K562 (cell line): ENCODE measurements around the gene ZNF613. TPM values are rescaled to one million over a fixed set of nuclear protein-coding genes. Genes with fewer than 3 reads are reported as not detected.

Experiments
- CHD7 ChIP-seq: fragments of 200-600 bp; sonication (generic); IDR thresholded peaks from one replicate; pipeline ENCODE4 v1.6.1; 2012; ENCODE audit warnings: mild to moderate bottlenecking, low read depth, low read length, inconsistent platforms
- CSDE1 ChIP-seq, 2 experiments: fragments of 450-650 bp; IDR thresholded peaks; 2 replicates each; pipeline ENCODE4 v1.6.1; 2016; ENCODE audit warnings: mild to moderate bottlenecking in 1 of 2
- HNRNPLL ChIP-seq: fragments of 200-400 bp; formaldehyde crosslinking; IDR thresholded peaks from 2 replicates; pipeline ENCODE4 v1.6.1; 2017; ENCODE audit warnings: low read length, low read depth, mild to moderate bottlenecking; ENCODE audit not compliant: poor library complexity, severe bottlenecking
- MLLT1 ChIP-seq, 2 experiments: fragments of 450-650 bp; IDR thresholded peaks; 2 replicates each; pipeline ENCODE4 v1.6.1; 2016
- NUFIP1 ChIP-seq: fragments of 450-650 bp; IDR thresholded peaks from 2 replicates; pipeline ENCODE4 v1.6.1; 2018; ENCODE audit not compliant: partially characterized antibody
- SMAD3 ChIP-seq: fragments of 450-650 bp; formaldehyde crosslinking; conservative IDR thresholded peaks from 2 replicates; pipeline ENCODE4 v1.4.0; 2020; ENCODE audit warnings: mild to moderate bottlenecking
- TBP ChIP-seq: optimal IDR thresholded peaks from 2 replicates; pipeline ENCODE3; 2011; ENCODE audit warnings: low read depth, low read length, improper control_type of control experiment
- TCF7L2 ChIP-seq: fragments of 150-350 bp; IDR thresholded peaks from 2 replicates; pipeline ENCODE4 v1.6.1; 2016; ENCODE audit warnings: low read depth, mild to moderate bottlenecking, low read length, moderate library complexity
- TEAD2 ChIP-seq: fragments of 450-650 bp; IDR thresholded peaks from 2 replicates; pipeline ENCODE4 v1.6.1; 2016; ENCODE audit warnings: missing genetic modification characterization, control low read depth, missing compliant biosample characterization
- ZNF311 ChIP-seq: fragments of 250-450 bp; sonication (Bioruptor Pico); IDR thresholded peaks from 2 replicates; pipeline ENCODE4 v1.4.0; 2020; ENCODE audit warnings: mild to moderate bottlenecking, moderate library complexity
- ZNF512 ChIP-seq: IDR thresholded peaks from 2 replicates; pipeline ENCODE4 v1.6.1; 2016; ENCODE audit warnings: missing genetic modification characterization, missing compliant biosample characterization
- polyA plus RNA-seq, 8 experiments: library from polyadenylated mRNA; depleted of rRNA in 4 of 8; stranded (reverse) in 5 of 8; unstranded in 3 of 8; fragments of >200 nt; fragmentation: Nextera tagmentation in 2 of 8; fragmentation: Illumina TruSeq in 1 of 8; extraction: Ambion mirVana in 2 of 8; extraction: Trizol in 1 of 8; gene quantifications; 2 replicates each; pipeline versions ENCODE4 v1.2.1 to v1.2.3, GENCODE V29; 2011 to 2014; ENCODE audit warnings: inconsistent platforms in 1 of 8, missing spikeins in 1 of 8
- total RNA-seq, 7 experiments: library from RNA; depleted of rRNA in 6 of 7; stranded (reverse); fragments of >200 nt in 6 of 7; fragmentation: Illumina TruSeq in 2 of 7; extraction: Trizol in 2 of 7; gene quantifications; 2 replicates each; pipeline versions ENCODE4 v1.2.1 to v1.2.3, GENCODE V29; 2011 to 2021; ENCODE audit warnings: low replicate concordance in 1 of 7

Gene ZNF613
- total and polyA plus RNA-seq, 9 of the 15 experiments (the other 6 are each of a cell fraction or from before 2014, with no cell fraction given), result 2.1 to 4.5 (median 2.7) TPM

GRCh38 chr19:51904331-51905165, 22.7 kb upstream of the ZNF613 start, which contains the start of gene ZNF649 (continued):
- no peak for TF ChIP-seq CHD7
- no peak for TF ChIP-seq ZNF311 (CRISPR knock-in tag)
- TF ChIP-seq TCF7L2, result peak; percentile 99
- TF ChIP-seq NUFIP1, result no peak
- peak; percentile 24 for TF ChIP-seq HNRNPLL
- TF ChIP-seq SMAD3 (CRISPR knock-in tag), result 0 out of 2 replicates have a peak, but pooled peaks have one; percentile 43
- no peak for TF ChIP-seq ZNF512 (tag)
- TF ChIP-seq CSDE1 (IDR thresholded peaks at IDR 0.05), result peak in 1 of 2 experiments; percentile 97; a peak in 2 of 4 replicates
- peak; percentile 69 for TF ChIP-seq TBP
- no peak for TF ChIP-seq TEAD2 (tag)
- peak in 1 of 2 experiments; percentile 74; a peak in 1 of 4 replicates for TF ChIP-seq MLLT1 (IDR thresholded peaks at IDR 0.05)
